Measurements from ENCODE around the gene SPPL2C. TPM values are rescaled to one million over a fixed set of nuclear protein-coding genes. Genes with fewer than 3 reads are reported as not detected.

SPPL2C gene
- total RNA-seq, 1 experiment from 2014 or later = not detected

DNA sequence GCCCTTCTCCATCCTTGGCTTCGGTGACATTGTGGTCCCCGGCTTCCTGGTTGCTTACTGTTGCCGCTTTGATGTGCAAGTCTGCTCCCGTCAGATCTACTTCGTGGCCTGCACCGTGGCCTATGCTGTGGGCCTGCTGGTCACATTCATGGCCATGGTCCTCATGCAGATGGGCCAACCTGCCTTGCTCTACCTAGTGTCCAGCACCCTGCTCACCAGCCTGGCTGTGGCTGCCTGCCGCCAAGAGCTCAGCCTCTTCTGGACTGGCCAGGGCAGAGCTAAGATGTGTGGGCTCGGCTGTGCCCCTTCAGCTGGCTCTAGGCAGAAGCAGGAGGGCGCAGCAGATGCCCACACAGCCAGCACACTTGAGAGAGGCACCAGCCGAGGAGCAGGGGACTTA, 1.5 kb downstream of the SPPL2C start:
- Histone ChIP-seq H4K5ac (ENCODE audit: insufficient read length, low read depth, low read length) (no peak overlapping the region), H2AFZ (ENCODE audit: low read length) (no peak overlapping the region), H3T11ph (ENCODE audit: low read length) (no peak overlapping the region), H2BK5ac (ENCODE audit: insufficient read length, low read length) (no peak overlapping the region), H2AK5ac (ENCODE audit: insufficient read length, low read length) (no peak overlapping the region), H2BK20ac (ENCODE audit: low read depth, low read length, poor library complexity, severe bottlenecking) (no peak overlapping the region), H3K4me1 (ENCODE audit: insufficient read depth, low read length) (no peaks in the 10 kb centered on the region), H3K23ac (ENCODE audit: insufficient read length, low read depth, low read length) (no peak overlapping the region), H4K20me1 (ENCODE audit: control insufficient read depth, insufficient read depth, insufficient read length) (peaks cover 4% of the 10 kb centered on the region), H2BK15ac (ENCODE audit: low read depth, low read length) (no peak overlapping the region), H2BK120ac (ENCODE audit: low read depth, low read length, poor library complexity, severe bottlenecking) (no peak overlapping the region), H3K9ac (ENCODE audit: extremely low read depth, insufficient read length, low read length) (no peak overlapping the region), H3K4me2 (ENCODE audit: insufficient read depth, insufficient read length, low read length) (no peak overlapping the region), H3K9me3 (ENCODE audit: control insufficient read depth, low read depth, low read length) (no peaks in the 10 kb centered on the region), H3K23me2 (ENCODE audit: insufficient read length, low read depth, low read length, poor library complexity, severe bottlenecking) (no peaks in the 10 kb centered on the region), H3K56ac (ENCODE audit: insufficient read length, low read depth, low read length) (no peak overlapping the region), H2BK12ac (ENCODE audit: insufficient read length, low read depth, low read length) (no peak overlapping the region), H3K79me2 (ENCODE audit: insufficient read depth, low read length) (no peaks in the 10 kb centered on the region), H3K79me1 (ENCODE audit: insufficient read depth, low read depth, low read length, poor library complexity, severe bottlenecking) (no peaks in the 10 kb centered on the region), H4K8ac (replicated peaks; ENCODE audit: insufficient read length, low read depth, low read length) (no peak overlapping the region), H3K27me3 (ENCODE audit: insufficient read depth, low read length) (no peaks in the 10 kb centered on the region), H3K27ac (ENCODE audit: insufficient read length, low read depth, low read length) (no peak overlapping the region), H4K91ac (ENCODE audit: insufficient read length, low read depth, low read length) (no peak overlapping the region), H3K14ac (ENCODE audit: insufficient read depth, low read length) (no peak overlapping the region; the same call in 1 of the 2 replicates), H3K18ac (ENCODE audit: insufficient read length, low read depth, low read length) (no peak overlapping the region), H3K4ac (ENCODE audit: low read depth, low read length) (no peak overlapping the region)
- Mint-ChIP-seq H3K36me3 (ENCODE audit: insufficient read depth in 1 of 3, low read depth in 3 of 3) (no peaks in the 10 kb centered on the region), H3K9me3 (no peaks in the 10 kb centered on the region), H3K4me3 (no peak overlapping the region), H3K27me3 (ENCODE audit: low read depth) (no peaks in the 10 kb centered on the region; the same call in 1 of the 2 replicates), H3K27ac (no peak overlapping the region), H3K4me1 (no peaks in the 10 kb centered on the region)
- TF ChIP-seq, protein P1, sequence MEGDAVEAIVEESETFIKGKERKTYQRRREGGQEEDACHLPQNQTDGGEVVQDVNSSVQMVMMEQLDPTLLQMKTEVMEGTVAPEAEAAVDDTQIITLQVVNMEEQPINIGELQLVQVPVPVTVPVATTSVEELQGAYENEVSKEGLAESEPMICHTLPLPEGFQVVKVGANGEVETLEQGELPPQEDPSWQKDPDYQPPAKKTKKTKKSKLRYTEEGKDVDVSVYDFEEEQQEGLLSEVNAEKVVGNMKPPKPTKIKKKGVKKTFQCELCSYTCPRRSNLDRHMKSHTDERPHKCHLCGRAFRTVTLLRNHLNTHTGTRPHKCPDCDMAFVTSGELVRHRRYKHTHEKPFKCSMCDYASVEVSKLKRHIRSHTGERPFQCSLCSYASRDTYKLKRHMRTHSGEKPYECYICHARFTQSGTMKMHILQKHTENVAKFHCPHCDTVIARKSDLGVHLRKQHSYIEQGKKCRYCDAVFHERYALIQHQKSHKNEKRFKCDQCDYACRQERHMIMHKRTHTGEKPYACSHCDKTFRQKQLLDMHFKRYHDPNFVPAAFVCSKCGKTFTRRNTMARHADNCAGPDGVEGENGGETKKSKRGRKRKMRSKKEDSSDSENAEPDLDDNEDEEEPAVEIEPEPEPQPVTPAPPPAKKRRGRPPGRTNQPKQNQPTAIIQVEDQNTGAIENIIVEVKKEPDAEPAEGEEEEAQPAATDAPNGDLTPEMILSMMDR (conservative IDR thresholded peaks at IDR 0.05) = no peak
- no peak for DNase-seq
- WGBS (ENCODE audit: extremely low coverage, insufficient read length, low lambda C conversion rate) = no CpG with 5 or more reads among the region's 10 CpGs
